SHP77 treated with DMSO at 0.1 percent for 48 hours (cell line): ENCODE measurements around the gene MYO19.
"Not testable (repeated sequence)": the region's sequence is repeated elsewhere in the genome, so short reads cannot be mapped to it uniquely, and the experiment has no call there.

Experiments
- DNase-seq: peaks from one replicate; lab custom pipeline; 2025; lab: John Stamatoyannopoulos, UW

The MYO19 gene

DNA sequence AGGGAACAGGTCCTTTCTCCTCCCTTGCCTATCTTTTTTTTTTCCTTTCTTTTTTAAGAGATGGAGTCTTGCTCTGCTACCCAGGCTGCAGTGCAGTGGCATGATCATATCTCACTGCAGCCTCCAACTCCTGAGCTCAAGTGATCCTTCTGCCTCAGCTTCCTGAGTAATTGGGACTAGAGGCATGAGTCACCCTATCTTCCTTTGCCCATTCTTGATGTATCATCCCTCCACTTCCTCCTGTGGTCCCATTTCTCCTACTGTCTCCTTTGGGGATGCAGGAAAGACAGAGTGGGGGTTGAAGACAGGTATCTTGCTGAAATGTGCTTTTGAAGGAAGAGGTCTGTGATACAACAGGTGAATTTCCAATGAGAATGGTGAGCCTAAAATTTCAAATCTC, 5.5 kb downstream of the MYO19 start:
- no peak for DNase-seq

DNA sequence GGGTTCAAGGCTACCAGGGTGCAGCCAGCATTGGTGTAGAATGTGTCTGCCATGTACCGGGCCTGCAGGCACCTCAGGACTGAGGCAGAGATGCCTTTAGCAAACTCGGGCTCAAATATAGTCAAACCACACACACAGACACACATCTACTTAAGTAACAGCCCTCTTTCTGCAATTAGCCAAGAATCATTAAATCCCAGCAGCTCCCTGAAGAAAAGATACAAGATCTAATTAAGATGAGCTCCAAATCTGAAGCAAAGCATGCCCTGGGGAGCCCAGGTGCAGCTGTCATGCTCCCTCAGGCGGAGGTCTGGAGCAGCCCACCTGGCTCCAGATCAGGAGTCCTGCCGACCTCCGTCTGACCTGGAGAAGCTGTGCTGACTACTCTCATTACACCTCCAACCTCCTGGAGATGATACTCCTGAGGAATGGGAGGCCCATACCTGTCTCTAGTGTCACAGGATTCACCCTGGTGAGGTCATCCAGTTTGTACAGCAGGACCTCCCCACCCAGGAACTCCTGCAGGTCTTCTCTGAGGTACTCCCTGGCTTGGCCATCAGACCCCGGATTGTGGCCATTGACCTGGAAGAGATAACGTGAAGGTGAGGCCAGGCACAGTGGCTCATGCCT, 6.9 kb downstream of the MYO19 start:
- no peak for DNase-seq

- DNase-seq: no peak
Measured at GRCh38 chr17:36525888-36526287, 8.8 kb downstream of the MYO19 start.

- no peak for DNase-seq
Measured at GRCh38 chr17:36525113-36525512, 9.6 kb downstream of the MYO19 start.

DNA sequence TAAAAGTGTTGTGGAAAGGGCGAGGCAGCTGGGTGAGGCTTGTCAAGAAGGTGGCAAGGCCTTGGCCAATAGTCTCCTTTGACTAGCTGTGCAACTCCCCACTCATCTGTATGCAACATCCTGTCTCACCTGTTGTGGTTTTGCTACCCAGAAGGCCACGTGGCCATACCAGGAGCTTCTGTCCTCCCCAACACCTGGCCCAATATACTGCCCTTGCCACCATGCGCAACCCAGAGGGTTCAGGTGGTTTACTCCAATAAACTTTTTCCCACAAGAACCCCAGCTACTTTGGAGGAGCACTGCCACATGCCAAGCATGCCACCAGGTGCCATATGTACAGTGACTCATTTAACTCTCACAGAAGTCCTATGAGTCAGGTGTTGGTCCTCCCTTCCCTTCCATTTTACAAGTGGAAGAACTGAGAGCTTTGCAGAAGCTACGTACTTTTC, 10.2 kb downstream of the MYO19 start:
- DNase-seq: no peak

DNA sequence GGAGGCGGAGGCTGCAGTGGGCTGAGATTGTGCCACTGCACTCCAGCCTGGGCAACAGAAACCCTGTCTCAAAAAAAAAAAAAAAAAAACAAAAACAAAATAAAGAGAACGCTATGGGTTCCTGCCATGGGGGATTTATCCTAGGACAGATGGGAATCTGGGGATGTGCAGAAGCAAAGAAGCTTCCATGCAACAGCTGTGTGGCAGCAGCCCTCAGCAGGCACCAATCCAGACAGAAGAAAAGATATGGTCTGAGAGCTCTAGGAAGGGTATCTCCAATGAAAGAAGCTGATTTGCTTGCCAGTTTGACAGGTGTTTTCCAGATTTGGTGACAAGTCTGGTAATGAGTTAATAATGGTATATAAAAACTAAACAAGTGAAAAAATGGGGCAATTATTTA, 11.6 kb downstream of the MYO19 start:
- no peak for DNase-seq

- DNase-seq: no peak
Measured at GRCh38 chr17:36515837-36516236, 18.8 kb downstream of the MYO19 start.

- DNase-seq: no peak
Measured at GRCh38 chr17:36514856-36515255, 19.8 kb downstream of the MYO19 start.

DNA sequence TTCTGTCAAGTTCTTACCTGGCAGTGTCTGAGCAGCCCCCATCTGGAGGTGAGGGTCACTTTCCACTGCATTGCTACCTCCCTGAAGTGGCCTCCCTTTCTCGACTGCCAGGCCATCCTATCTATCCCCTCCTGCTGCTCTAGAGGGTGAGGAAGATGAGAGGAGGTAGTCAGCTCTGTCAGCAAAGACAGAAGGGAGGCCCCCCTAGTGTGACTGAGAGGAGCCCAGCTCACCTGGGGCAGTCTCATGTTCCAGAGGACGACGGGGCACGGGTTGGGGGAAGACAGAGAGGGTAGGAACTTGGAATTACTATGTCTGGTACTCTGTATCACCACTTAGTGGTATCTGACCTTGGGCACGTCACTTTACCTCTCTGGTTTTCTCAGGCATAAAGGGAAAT, 22.0 kb downstream of the MYO19 start:
- DNase-seq: no peak

- no peak for DNase-seq
Measured at GRCh38 chr17:36511216-36511615, 23.5 kb downstream of the MYO19 start.

- DNase-seq: no peak
Measured at GRCh38 chr17:36510636-36511035, 24.0 kb downstream of the MYO19 start.

GRCh38 chr17:36509272-36509985, 25.2 kb downstream of the MYO19 start:
- no peak for DNase-seq

GRCh38 chr17:36508439-36508838, 26.2 kb downstream of the MYO19 start:
- not testable (repeated sequence) for DNase-seq

DNA sequence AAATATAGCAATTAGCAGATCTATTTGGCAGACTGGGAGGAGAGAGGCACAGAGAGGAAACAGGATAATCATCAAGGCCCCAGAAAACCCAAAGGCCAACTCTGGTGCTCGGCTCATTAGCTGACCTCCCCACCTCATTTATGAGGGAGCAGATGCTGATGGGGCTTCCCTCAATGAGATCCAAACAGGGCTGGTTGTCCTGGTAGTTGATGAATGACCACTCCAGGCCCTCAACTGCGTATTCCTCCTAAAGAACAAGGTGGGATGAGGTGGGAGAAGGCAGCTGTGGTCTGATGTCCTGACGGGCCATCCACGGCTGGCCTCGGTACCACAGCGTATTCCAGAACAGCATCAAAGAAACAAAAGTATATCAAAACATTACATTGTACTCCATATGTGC, 27.4 kb downstream of the MYO19 start:
- DNase-seq: no peak

- no peak for DNase-seq
Measured at GRCh38 chr17:36506831-36507230, 27.8 kb downstream of the MYO19 start.

GRCh38 chr17:36506249-36506826, 28.3 kb downstream of the MYO19 start:
- no peak for DNase-seq

DNA sequence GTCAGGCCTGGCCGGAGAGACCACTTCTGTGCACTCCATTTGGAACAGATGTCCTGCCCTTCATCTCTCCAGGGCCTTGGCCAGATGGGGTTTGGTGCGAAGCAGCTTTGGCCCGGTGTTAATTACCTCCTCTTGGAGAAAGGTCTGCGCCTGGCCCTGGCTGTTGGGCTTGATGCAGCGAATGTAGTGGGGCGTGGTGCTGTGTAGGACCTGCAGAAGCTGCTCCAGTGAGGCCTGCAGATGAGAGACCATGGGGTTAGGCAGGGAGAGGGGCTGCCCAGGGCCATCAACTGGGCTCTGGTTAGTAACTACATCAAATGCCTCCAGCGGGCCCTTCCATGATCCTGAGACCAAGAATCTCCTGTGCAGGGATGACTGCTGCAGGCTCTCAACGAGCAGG, 29.5 kb downstream of the MYO19 start:
- no peak for DNase-seq

- no peak for DNase-seq
Measured at GRCh38 chr17:36504156-36504545, 30.5 kb downstream of the MYO19 start.

DNA sequence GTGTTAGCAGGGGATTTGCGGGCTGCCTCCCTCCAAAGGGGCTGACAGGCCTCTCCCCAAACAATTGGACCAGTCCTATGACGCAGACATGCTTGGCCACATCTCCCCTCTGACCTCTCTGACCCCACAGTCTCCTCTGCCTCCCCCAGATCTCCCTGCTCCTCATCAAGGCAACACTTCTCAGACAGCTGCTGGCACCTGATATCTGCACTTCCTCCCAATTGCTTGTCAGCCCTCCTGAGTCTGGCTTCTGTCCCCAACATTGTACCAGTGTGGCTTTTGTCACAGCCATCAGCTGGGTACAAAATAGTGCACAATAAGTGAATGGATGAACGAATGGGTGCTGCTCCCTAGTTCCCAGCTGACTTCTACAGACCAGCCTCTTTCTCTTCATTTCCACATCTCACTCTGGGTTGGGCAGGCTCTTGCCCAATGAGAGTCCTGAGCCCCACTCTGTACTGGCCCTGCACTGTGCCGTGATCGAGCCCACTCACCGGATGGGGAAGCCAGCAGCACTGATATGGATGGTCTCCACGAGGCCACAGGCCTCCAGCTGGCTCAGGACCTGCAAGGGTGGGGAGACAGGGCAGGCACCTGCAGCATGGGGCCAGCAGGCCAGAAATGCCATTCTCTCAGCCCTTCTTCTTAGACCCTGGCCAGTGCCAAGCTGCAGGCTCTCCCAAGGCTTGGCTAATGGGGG, 31.1 kb downstream of the MYO19 start:
- DNase-seq: no peak

- DNase-seq: no peak
Measured at GRCh38 chr17:36501963-36502362, 32.7 kb downstream of the MYO19 start.

- no peak for DNase-seq
Measured at GRCh38 chr17:36501351-36501750, 33.3 kb downstream of the MYO19 start.

GRCh38 chr17:36500745-36501225, 33.9 kb downstream of the MYO19 start:
- no peak for DNase-seq
